Caco-2 (cell line): ENCODE data around the gene EDC4. TPM values are rescaled to one million over a fixed set of nuclear protein-coding genes. Genes with fewer than 3 reads are reported as not detected.

Experiments used
- BruUV-seq: library from RNA; stranded (reverse); fragments of 400-500 nt; replicated peaks from 2 replicates; lab custom pipeline; 2021; lab: Mats Ljungman, UMichigan
- CTCF ChIA-PET: fragments of 300-600 bp; sonication (Branson Sonifier 250); formaldehyde crosslinking; loops from one replicate; lab custom pipeline; 2022; ENCODE audit warnings: antibody characterized with exemption; lab: Charles Lee
- POLR2A ChIA-PET: fragments of 300-600 bp; sonication (Branson Sonifier 250); formaldehyde crosslinking; loops from one replicate; lab custom pipeline; 2022; ENCODE audit warnings: antibody characterized with exemption; lab: Charles Lee
- DNase-seq, 2 experiments: peaks; one replicate each; pipeline versions ENCODE4 v3.0.0 to v3.0.0-alpha.2; 2020 to 2022
- H3K27me3 ChIP-seq: replicated peaks from 2 replicates; pipeline ENCODE4 v1.6.0; 2011; ENCODE audit warnings: low read length; ENCODE audit not compliant: control insufficient read depth, insufficient read depth
- H3K36me3 ChIP-seq: 2 replicates; pipeline ENCODE4 v1.5.1; 2011; ENCODE audit warnings: low read length; ENCODE audit not compliant: control insufficient read depth, insufficient read depth
- H3K4me1 ChIP-seq: fragments of 250-450 bp; sonication (Bioruptor Pico); 2 replicates; pipeline ENCODE4 v1.5.1; 2020; ENCODE audit warnings: mild to moderate bottlenecking
- H3K4me3 ChIP-seq: 2 replicates; pipeline ENCODE4 v1.5.1; 2011; ENCODE audit warnings: low read depth, mild to moderate bottlenecking, control low read depth, low read length
- H3K9me3 ChIP-seq: fragments of 250-450 bp; sonication (Bioruptor Pico); 2 replicates; pipeline ENCODE4 v1.5.1; 2020; ENCODE audit warnings: mild to moderate bottlenecking, moderate library complexity
- H3K27ac Mint-ChIP-seq: one replicate; pipeline ENCODE4 v1.8.0; 2022; ENCODE audit warnings: mixed read lengths; ENCODE audit not compliant: unreplicated experiment
- H3K27me3 Mint-ChIP-seq: one replicate; pipeline ENCODE4 v1.8.0; 2022; ENCODE audit warnings: mixed read lengths; ENCODE audit not compliant: insufficient read depth, unreplicated experiment
- H3K36me3 Mint-ChIP-seq: one replicate; pipeline ENCODE4 v1.8.0; 2022; ENCODE audit warnings: mild to moderate bottlenecking, mixed read lengths; ENCODE audit not compliant: insufficient read depth, unreplicated experiment
- H3K4me1 Mint-ChIP-seq: one replicate; pipeline ENCODE4 v1.8.0; 2022; ENCODE audit warnings: low read depth, mixed read lengths; ENCODE audit not compliant: unreplicated experiment
- H3K4me3 Mint-ChIP-seq: one replicate; pipeline ENCODE4 v1.8.0; 2022; ENCODE audit warnings: mild to moderate bottlenecking, moderate library complexity, mixed read lengths; ENCODE audit not compliant: unreplicated experiment
- H3K9me3 Mint-ChIP-seq: one replicate; pipeline ENCODE4 v1.8.0; 2022; ENCODE audit warnings: mixed read lengths; ENCODE audit not compliant: unreplicated experiment
- CTCF ChIP-seq, 2 experiments: fragments of 200-600 bp in 1 of 2; IDR thresholded peaks; 1 replicate in 1 of 2; 2 replicates in 1 of 2; pipeline versions ENCODE4 v1.5.1 to v1.8.0; 2011 to 2022; ENCODE audit warnings: antibody characterized with exemption in 1 of 2, control low read depth in 1 of 2, inconsistent platforms in 1 of 2, low read depth in 1 of 2, low read length in 1 of 2, mild to moderate bottlenecking in 1 of 2, moderate library complexity in 1 of 2; ENCODE audit not compliant: insufficient read depth in 1 of 2, severe bottlenecking in 1 of 2, unreplicated experiment in 1 of 2
- intact Hi-C: fragments of 100-400 bp; cut with micrococcal nuclease; formaldehyde crosslinking; loops from one replicate; pipeline ENCODE4 v1.10.0; 2022; ENCODE audit not compliant: unreplicated experiment
- total RNA-seq: library from RNA; stranded (reverse); gene quantifications from 2 replicates; pipeline ENCODE4 v1.2.3, GENCODE V29; 2022

EDC4 gene
- total RNA-seq, 1 experiment from 2014 or later: 139 TPM

GRCh38 chr16:67837811-67838210 is 35.0 kb upstream of the EDC4 start:
- H3K4me1 Mint-ChIP-seq: peaks cover 3% of the 10 kb centered on the region
- no peak overlapping the region for H3K4me3 ChIP-seq
- no peaks in the 10 kb centered on the region for H3K27me3 ChIP-seq
- H3K36me3 Mint-ChIP-seq: peaks cover 22% of the 10 kb centered on the region
- BruUV-seq: no TSS peak
- DNase-seq: no peak
- intact Hi-C loops: no loop called here
- no peak overlapping the region for H3K27ac Mint-ChIP-seq
- no peak for TF ChIP-seq CTCF (IDR thresholded peaks at IDR 0.05; ENCODE audit: insufficient read depth in 1 of 2, low read depth in 1 of 2, low read length in 1 of 2, severe bottlenecking in 1 of 2, unreplicated experiment in 1 of 2)
- ChIA-PET POLR2A (no interaction called here), CTCF (interaction anchor here (0.6 kb wide), 1 partner anchor 9 kb away, joined by 3 read pairs; no protein-coding TSS in a partner anchor)
- no peaks in the 10 kb centered on the region for H3K27me3 Mint-ChIP-seq
- H3K4me3 Mint-ChIP-seq: no peak overlapping the region
- H3K9me3 ChIP-seq: no peaks in the 10 kb centered on the region
- no peaks in the 10 kb centered on the region for H3K36me3 ChIP-seq
- H3K9me3 Mint-ChIP-seq: no peaks in the 10 kb centered on the region
- H3K4me1 ChIP-seq: peaks cover 5% of the 10 kb centered on the region

GRCh38 chr16:67841198-67841815 is 31.5 kb upstream of the EDC4 start:
- POLR2A ChIA-PET: interaction anchor here (0.6 to 1.0 kb wide), 4 partner anchors 17 to 239 kb away, joined by 3 to 7 read pairs (median 4); no protein-coding TSS in a partner anchor
- no peaks in the 10 kb centered on the region for H3K9me3 ChIP-seq
- peaks cover 31% of the 10 kb centered on the region for H3K4me1 ChIP-seq
- TF ChIP-seq CTCF (IDR thresholded peaks at IDR 0.05; ENCODE audit: insufficient read depth in 1 of 2, low read depth in 1 of 2, low read length in 1 of 2, severe bottlenecking in 1 of 2, unreplicated experiment in 1 of 2): no peak
- no peak for DNase-seq
- Mint-ChIP-seq H3K27ac (peak overlapping the region; percentile 94), H3K4me1 (peaks cover 12% of the 10 kb centered on the region), H3K36me3 (peaks cover 27% of the 10 kb centered on the region), H3K9me3 (no peaks in the 10 kb centered on the region), H3K4me3 (peak overlapping the region; percentile 98), H3K27me3 (no peaks in the 10 kb centered on the region)
- CTCF ChIA-PET: interaction anchor here (0.7 to 1.1 kb wide), 3 partner anchors 24 to 174 kb away, joined by 3 to 6 read pairs (median 5); partner anchors contain the start of gene TSNAXIP1
- intact Hi-C loops: no loop called here
- peak overlapping the region; percentile 13 for H3K4me3 ChIP-seq
- H3K27me3 ChIP-seq: no peaks in the 10 kb centered on the region
- no TSS peak for BruUV-seq
- H3K36me3 ChIP-seq: no peaks in the 10 kb centered on the region

GRCh38 chr16:67841816-67842508 is 30.9 kb upstream of the EDC4 start, which contains the start of gene THAP11:
Gene THAP11, plus strand, starts transcription at chr16:67842320. Its CDS starts 235 bp downstream, at chr16:67842555.
- peak; percentile 91 to 93 for TF ChIP-seq CTCF (IDR thresholded peaks at IDR 0.05; ENCODE audit: insufficient read depth in 1 of 2, low read depth in 1 of 2, low read length in 1 of 2, severe bottlenecking in 1 of 2, unreplicated experiment in 1 of 2)
- H3K27me3 Mint-ChIP-seq: no peaks in the 10 kb centered on the region
- POLR2A ChIA-PET: interaction anchor here (0.9 to 1.0 kb wide), 2 partner anchors 16 to 238 kb away, joined by 3 to 4 read pairs; no protein-coding TSS in a partner anchor

More at GRCh38 chr16:67841816-67842508, 30.9 kb upstream of the EDC4 start, which contains the start of gene THAP11:
- Mint-ChIP-seq H3K4me1 (peaks cover 12% of the 10 kb centered on the region), H3K4me3 (peak within 1 kb of the TSS; percentile 98), H3K9me3 (no peaks in the 10 kb centered on the region), H3K27ac (peak within 1 kb of the TSS; percentile 94), H3K36me3 (peaks cover 33% of the 10 kb centered on the region)
- H3K27me3 ChIP-seq: no peaks in the 10 kb centered on the region
- CTCF ChIA-PET: no interaction called here
- DNase-seq: peak; percentile 97 to 98
- BruUV-seq: no TSS peak
- H3K4me3 ChIP-seq: peak within 1 kb of the TSS; percentile 63
- H3K9me3 ChIP-seq: no peaks in the 10 kb centered on the region
- intact Hi-C loops: no loop called here
- H3K36me3 ChIP-seq: no peaks in the 10 kb centered on the region
- H3K4me1 ChIP-seq: peaks cover 31% of the 10 kb centered on the region
